GM21526 (cell line): ENCODE results near the gene SRRT.

Experiments
- ATAC-seq: cut with Tn5 transposase; IDR thresholded peaks from one replicate; pipeline ENCODE4 v1.9.1; 2021; ENCODE audit warnings: moderate library complexity; ENCODE audit not compliant: unreplicated experiment, low FRiP score

SRRT gene

GRCh38 chr7:100879685-100880261 lies 4.9 kb downstream of the SRRT start:
- ATAC-seq = no peak

GRCh38 chr7:100880645-100881044 lies 5.7 kb downstream of the SRRT start:
- ATAC-seq = no peak

GRCh38 chr7:100881136-100881535 lies 6.2 kb downstream of the SRRT start:
- no peak for ATAC-seq

GRCh38 chr7:100882201-100882600 lies 7.3 kb downstream of the SRRT start:
- no peak for ATAC-seq

- no peak for ATAC-seq
Measured at GRCh38 chr7:100882785-100883526, 8.1 kb downstream of the SRRT start.

- no peak for ATAC-seq
Measured at GRCh38 chr7:100884736-100885439, 10.0 kb downstream of the SRRT start.

GRCh38 chr7:100885440-100886141 lies 10.7 kb downstream of the SRRT start:
- ATAC-seq = no peak

GRCh38 chr7:100886142-100886935 lies 11.4 kb downstream of the SRRT start:
- no peak for ATAC-seq

GRCh38 chr7:100886936-100887515 lies 12.1 kb downstream of the SRRT start:
- ATAC-seq = no peak

- ATAC-seq = peak; percentile 36
Measured at GRCh38 chr7:100887516-100888290, 12.8 kb downstream of the SRRT start.

GRCh38 chr7:100888291-100888987 lies 13.5 kb downstream of the SRRT start:
- ATAC-seq = no peak

- peak; percentile 22 for ATAC-seq
Measured at GRCh38 chr7:100888988-100889750, 14.3 kb downstream of the SRRT start, which contains the start of gene UFSP1. Gene UFSP1 (minus strand): TSS chr7:100889715. CDS start chr7:100889271, 444 bp downstream.

- no peak for ATAC-seq
Measured at GRCh38 chr7:100890653-100891567, 16.0 kb downstream of the SRRT start.

GRCh38 chr7:100891568-100892247 lies 16.8 kb downstream of the SRRT start:
- no peak for ATAC-seq

- no peak for ATAC-seq
Measured at GRCh38 chr7:100892364-100893317, 17.7 kb downstream of the SRRT start.
